IMR-90 (cell line): ENCODE results near the gene NISCH. TPM values are rescaled to one million over a fixed set of nuclear protein-coding genes. Genes with fewer than 3 reads are reported as not detected.

Source experiments
- ATAC-seq: fragments of 200-7000 bp; cut with Tn5 transposase; 2 replicates; pipeline ENCODE4 v1.9.1; 2020; ENCODE audit warnings: low read depth, mild to moderate bottlenecking, moderate library complexity
- BruUV-seq: library from RNA; stranded (reverse); fragments of 400-500 nt; replicated peaks from 2 replicates; lab custom pipeline; 2021; lab: Mats Ljungman, UMichigan
- CTCF ChIA-PET: fragments of 300-600 bp; formaldehyde crosslinking; extraction: SDS; loops from one replicate; lab custom pipeline; 2021; ENCODE audit warnings: antibody characterized with exemption; lab: Yijun Ruan, JAX
- POLR2A ChIA-PET: fragments of 300-600 bp; sonication (Branson Sonifier 250); formaldehyde crosslinking; loops from one replicate; lab custom pipeline; 2022; ENCODE audit warnings: antibody characterized with exemption; ENCODE audit not compliant: unreplicated experiment; lab: Charles Lee
- DNase-seq: peaks from one replicate; pipeline ENCODE4 v3.0.0; 2013
- H2AFZ ChIP-seq: replicated peaks from 2 replicates; pipeline ENCODE3; 2013; ENCODE audit warnings: low read length, mild to moderate bottlenecking; ENCODE audit not compliant: poor library complexity
- H2AK5ac ChIP-seq: 2 replicates; pipeline ENCODE4 v1.6.1; 2013; ENCODE audit warnings: low read depth, low read length, inconsistent platforms
- H2AK9ac ChIP-seq: replicated peaks from 2 replicates; pipeline ENCODE3; 2013; ENCODE audit warnings: mild to moderate bottlenecking, low read depth, low read length, moderate library complexity; ENCODE audit not compliant: poor library complexity
- H2BK120ac ChIP-seq: 2 replicates; pipeline ENCODE4 v1.6.1; 2013; ENCODE audit warnings: low read depth, low read length, inconsistent platforms
- H2BK15ac ChIP-seq: 3 replicates; pipeline ENCODE4 v1.6.1; 2013; ENCODE audit warnings: low read depth, low read length, inconsistent platforms
- H2BK20ac ChIP-seq: 2 replicates; pipeline ENCODE4 v1.6.1; 2013; ENCODE audit warnings: low read depth, mild to moderate bottlenecking, inconsistent platforms, low read length, moderate library complexity
- H2BK5ac ChIP-seq: 2 replicates; pipeline ENCODE4 v1.6.1; 2013; ENCODE audit warnings: mild to moderate bottlenecking, low read depth, low read length, inconsistent platforms; ENCODE audit not compliant: poor library complexity, severe bottlenecking
- H3K14ac ChIP-seq: replicated peaks from 2 replicates; pipeline ENCODE4 v1.6.1; 2013; ENCODE audit warnings: low read depth, low read length, inconsistent platforms
- H3K18ac ChIP-seq: 2 replicates; pipeline ENCODE4 v1.6.1; 2013; ENCODE audit warnings: low read depth, low read length, control low read depth
- H3K23ac ChIP-seq: 2 replicates; pipeline ENCODE4 v1.6.1; 2013; ENCODE audit warnings: low read depth, low read length, inconsistent platforms
- H3K27ac ChIP-seq: 2 replicates; pipeline ENCODE4 v1.5.1; 2013; ENCODE audit warnings: mild to moderate bottlenecking, control low read depth, low read length; ENCODE audit not compliant: insufficient read depth
- H3K27me3 ChIP-seq: 2 replicates; pipeline ENCODE4 v1.6.1; 2013; ENCODE audit warnings: low read length; ENCODE audit not compliant: control insufficient read depth, insufficient read depth
- H3K36me3 ChIP-seq: 2 replicates; pipeline ENCODE4 v1.6.1; 2013; ENCODE audit warnings: low read length, mixed read lengths; ENCODE audit not compliant: control insufficient read depth, insufficient read depth
- H3K4ac ChIP-seq: 2 replicates; pipeline ENCODE4 v1.6.1; 2013; ENCODE audit warnings: low read depth, low read length, inconsistent platforms
- H3K4me1 ChIP-seq: 2 replicates; pipeline ENCODE4 v1.6.1; 2013; ENCODE audit warnings: low read length, mixed read lengths; ENCODE audit not compliant: control insufficient read depth, insufficient read depth
- H3K4me2 ChIP-seq: 2 replicates; pipeline ENCODE4 v1.6.1; 2013; ENCODE audit warnings: low read depth, mild to moderate bottlenecking, control low read depth, low read length, moderate library complexity
- H3K4me3 ChIP-seq: 2 replicates; pipeline ENCODE4 v1.5.1; 2013; ENCODE audit warnings: low read depth, mild to moderate bottlenecking, control low read depth, low read length, moderate library complexity; ENCODE audit not compliant: insufficient read depth
- H3K56ac ChIP-seq: 2 replicates; pipeline ENCODE4 v1.6.1; 2013; ENCODE audit warnings: low read length, inconsistent platforms; ENCODE audit not compliant: insufficient read depth; ENCODE audit errors: extremely low read depth
- H3K79me1 ChIP-seq, 2 experiments: 2 replicates each; pipeline ENCODE4 v1.6.1; 2013; ENCODE audit warnings: low read length in 2 of 2, inconsistent platforms in 1 of 2, low read depth in 1 of 2
- H3K9ac ChIP-seq: 2 replicates; pipeline ENCODE4 v1.6.1; 2013; ENCODE audit warnings: low read depth, low read length, control low read depth
- H3K9me1 ChIP-seq: 2 replicates; pipeline ENCODE4 v1.6.1; 2013; ENCODE audit warnings: low read length, inconsistent platforms; ENCODE audit not compliant: insufficient read depth
- H3K9me3 ChIP-seq: 2 replicates; pipeline ENCODE4 v1.6.1; 2013; ENCODE audit warnings: low read length; ENCODE audit not compliant: control insufficient read depth, insufficient read depth
- H4K20me1 ChIP-seq: 2 replicates; pipeline ENCODE4 v1.6.1; 2013; ENCODE audit warnings: low read length, inconsistent platforms; ENCODE audit not compliant: insufficient read depth
- H4K5ac ChIP-seq: 2 replicates; pipeline ENCODE4 v1.6.1; 2013; ENCODE audit warnings: mild to moderate bottlenecking, low read depth, low read length, control low read depth
- H4K8ac ChIP-seq, 2 experiments: 2 replicates each; pipeline ENCODE4 v1.6.1; 2013; ENCODE audit warnings: low read depth in 2 of 2, low read length in 2 of 2, control low read depth in 1 of 2, inconsistent platforms in 1 of 2
- H4K91ac ChIP-seq: 2 replicates; pipeline ENCODE4 v1.6.1; 2013; ENCODE audit warnings: low read depth, low read length, inconsistent platforms; ENCODE audit not compliant: insufficient read depth
- BHLHE40 ChIP-seq: fragments of 150-350 bp; IDR thresholded peaks from 2 replicates; pipeline ENCODE4 v1.6.1; 2016; ENCODE audit warnings: mild to moderate bottlenecking, low read depth, low read length
- CEBPB ChIP-seq: IDR thresholded peaks from 2 replicates; pipeline ENCODE4 v1.6.1; 2012; ENCODE audit warnings: low read depth, low read length, improper control_type of control experiment
- CTCF ChIP-seq: conservative IDR thresholded peaks from 2 replicates; pipeline ENCODE4 v1.5.1; 2012; ENCODE audit warnings: mild to moderate bottlenecking, low read depth, low read length, improper control_type of control experiment
- ELK1 ChIP-seq: fragments of 150-350 bp; IDR thresholded peaks from 2 replicates; pipeline ENCODE4 v1.6.1; 2016; ENCODE audit warnings: low read depth, mild to moderate bottlenecking, low read length, moderate library complexity, borderline replicate concordance
- FOS ChIP-seq: fragments of 150-350 bp; IDR thresholded peaks from 2 replicates; pipeline ENCODE4 v1.6.1; 2016; ENCODE audit warnings: low read depth, low read length
- MAZ ChIP-seq: IDR thresholded peaks from 2 replicates; pipeline ENCODE4 v1.6.1; 2012; ENCODE audit warnings: low read depth, mild to moderate bottlenecking, low read length, improper control_type of control experiment, moderate library complexity, borderline replicate concordance
- NFE2L2 ChIP-seq: fragments of 150-350 bp; IDR thresholded peaks from 2 replicates; pipeline ENCODE4 v1.6.1; 2016; ENCODE audit warnings: low read depth, mild to moderate bottlenecking, low read length
- POLR2A ChIP-seq: IDR thresholded peaks from 2 replicates; pipeline ENCODE4 v1.6.1; 2012; ENCODE audit warnings: mild to moderate bottlenecking, low read depth, low read length
- RAD21 ChIP-seq: IDR thresholded peaks from 2 replicates; pipeline ENCODE4 v1.6.1; 2012; ENCODE audit warnings: low read length, improper control_type of control experiment
- RCOR1 ChIP-seq: IDR thresholded peaks from 2 replicates; pipeline ENCODE4 v1.6.1; 2012; ENCODE audit warnings: mild to moderate bottlenecking, low read length, improper control_type of control experiment; ENCODE audit not compliant: insufficient replicate concordance
- RFX5 ChIP-seq: IDR thresholded peaks from 2 replicates; pipeline ENCODE4 v1.8.0; 2012; ENCODE audit warnings: low read depth, mild to moderate bottlenecking, low read length, moderate library complexity
- USF2 ChIP-seq: fragments of 150-350 bp; IDR thresholded peaks from 2 replicates; pipeline ENCODE4 v1.6.1; 2017; ENCODE audit warnings: mild to moderate bottlenecking, antibody characterized with exemption, low read length, low read depth
- WGBS, 2 experiments: methylation state at CpG; one replicate each; pipeline versions ENCODE4 v1.1.5 to v1.1.7; 2013; ENCODE audit warnings: missing lambda C conversion rate in 2 of 2; ENCODE audit not compliant: insufficient read length in 1 of 2; ENCODE audit errors: extremely low coverage in 2 of 2; 5-methylcytosine and 5-hydroxymethylcytosine counted together
- dilution Hi-C: fragments of 300-500 bp; cut with HindIII; formaldehyde crosslinking; loops from one replicate; pipeline ENCODE4 v1.14.3; 2018; ENCODE audit warnings: low sequenced_read_pairs; ENCODE audit not compliant: unreplicated experiment
- in situ Hi-C: fragments of 300-500 bp; cut with MboI; formaldehyde crosslinking; loops from 3 replicates; pipeline ENCODE4 v1.14.3; 2019; ENCODE audit warnings: low sequenced_read_pairs, inconsistent platforms, mixed read lengths
- intact Hi-C: fragments of 100-400 bp; cut with micrococcal nuclease; formaldehyde crosslinking; loops from 2 replicates; pipeline ENCODE4 v1.10.0; 2022
- polyA plus RNA-seq, 3 experiments: library from polyadenylated mRNA; depleted of rRNA; stranded (reverse); fragments of >200 nt; gene quantifications; 2 replicates each; pipeline ENCODE4 v1.2.3, GENCODE V29; 2012; ENCODE audit warnings: low replicate concordance in 1 of 3
- total RNA-seq: library from RNA; depleted of rRNA; stranded (reverse); fragments of >200 nt; gene quantifications from 2 replicates; pipeline ENCODE4 v1.2.3, GENCODE V29; 2012

The NISCH gene
- total and polyA plus RNA-seq, 2 of the 4 experiments (the other 2 are of a cell fraction), result 36.9 to 86.0 TPM

- Histone ChIP-seq H3K4me3 (no peak overlapping the region), H2AK5ac (no peak overlapping the region; the same call in 1 of the 2 replicates), H3K18ac (no peak overlapping the region), H2AFZ (no peak overlapping the region), H3K79me1 (peaks cover 25 to 75% of the 10 kb centered on the region in 2 experiments), H3K56ac (no peak overlapping the region), H3K27me3 (no peaks in the 10 kb centered on the region), H3K4me1 (peaks cover 15% of the 10 kb centered on the region), H4K20me1 (peaks cover 26% of the 10 kb centered on the region), H4K91ac (no peak overlapping the region), H3K23ac (no peak overlapping the region), H2BK15ac (no peak overlapping the region), H3K4ac (no peak overlapping the region), H2BK120ac (no peak overlapping the region), H4K8ac (no peak overlapping the region), H2AK9ac (peak overlapping the region; percentile 21), H3K27ac (no peak overlapping the region), H2BK5ac (no peak overlapping the region), H3K9ac (no peak overlapping the region), H3K4me2 (no peak overlapping the region), H3K9me3 (no peaks in the 10 kb centered on the region), H3K9me1 (peaks cover 22% of the 10 kb centered on the region), H3K36me3 (peaks cover 8% of the 10 kb centered on the region), H2BK20ac (no peak overlapping the region), H4K5ac (no peak overlapping the region), H3K14ac (no peak overlapping the region)
- ATAC-seq, result no peak
- WGBS, 2 experiments, result 89% methylated on average over 5 of the region's 5 CpGs; no CpG with 5 or more reads in 1 of the 2 experiments
- dilution Hi-C loops, result no loop called here
- intact Hi-C loops, result no loop called here
- in situ Hi-C loops, result no loop called here
- no TSS peak for BruUV-seq
- no peak for TF ChIP-seq POLR2A
- TF ChIP-seq FOS, result no peak
- no peak for TF ChIP-seq BHLHE40
- TF ChIP-seq RAD21, result no peak
- TF ChIP-seq NFE2L2, result no peak
- TF ChIP-seq MAZ, result no peak
- TF ChIP-seq USF2, result no peak
- no peak for TF ChIP-seq CTCF
- TF ChIP-seq CEBPB, result no peak
- TF ChIP-seq ELK1, result no peak
- TF ChIP-seq RFX5, result no peak
- TF ChIP-seq RCOR1, result no peak
- CTCF ChIA-PET, result no interaction called here
- POLR2A ChIA-PET, result no interaction called here
- no peak for DNase-seq
Measured at GRCh38 chr3:52539010-52539653, 83.7 kb downstream of the NISCH start.
